GM18499 (cell line): Measurements from ENCODE around the gene CASK.

ENCODE experiments used
- ATAC-seq: cut with Tn5 transposase; IDR thresholded peaks from one replicate; pipeline ENCODE4 v1.9.1; 2021; ENCODE audit warnings: moderate number of reproducible peaks; ENCODE audit not compliant: insufficient read depth, unreplicated experiment

The CASK gene

GRCh38 chrX:41857670-41858069 lies 65.7 kb downstream of the CASK start:
- ATAC-seq: no peak

- ATAC-seq: no peak
Observed at GRCh38 chrX:41846714-41847113, 76.6 kb downstream of the CASK start.

- no peak for ATAC-seq
Observed at GRCh38 chrX:41837270-41837944, 85.9 kb downstream of the CASK start.

GRCh38 chrX:41828826-41829225 lies 94.5 kb downstream of the CASK start:
- no peak for ATAC-seq

GRCh38 chrX:41827886-41828285 lies 95.5 kb downstream of the CASK start:
- no peak for ATAC-seq

- no peak for ATAC-seq
Observed at GRCh38 chrX:41825796-41826195, 97.6 kb downstream of the CASK start.

GRCh38 chrX:41824551-41824950 lies 98.8 kb downstream of the CASK start:
- no peak for ATAC-seq

- no peak for ATAC-seq
Observed at GRCh38 chrX:41823402-41823801, 100.0 kb downstream of the CASK start.

GRCh38 chrX:41822892-41823291 lies 100.5 kb downstream of the CASK start:
- ATAC-seq: no peak

GRCh38 chrX:41808047-41808446 lies 115.3 kb downstream of the CASK start:
- ATAC-seq: no peak

- ATAC-seq: no peak
Observed at GRCh38 chrX:41802958-41803357, 120.4 kb downstream of the CASK start.

- ATAC-seq: no peak
Observed at GRCh38 chrX:41799661-41800060, 123.7 kb downstream of the CASK start.

- no peak for ATAC-seq
Observed at GRCh38 chrX:41796577-41796976, 126.8 kb downstream of the CASK start.

GRCh38 chrX:41796046-41796445 lies 127.3 kb downstream of the CASK start:
- ATAC-seq: no peak

- ATAC-seq: no peak
Observed at GRCh38 chrX:41789374-41789773, 134.0 kb downstream of the CASK start.

GRCh38 chrX:41785685-41786084 lies 137.7 kb downstream of the CASK start:
- ATAC-seq: no peak

- no peak for ATAC-seq
Observed at GRCh38 chrX:41781500-41781899, 141.9 kb downstream of the CASK start.

GRCh38 chrX:41779941-41780340 lies 143.4 kb downstream of the CASK start:
- ATAC-seq: no peak

- ATAC-seq: no peak
Observed at GRCh38 chrX:41779030-41779564, 144.3 kb downstream of the CASK start.

- no peak for ATAC-seq
Observed at GRCh38 chrX:41761702-41762101, 161.7 kb downstream of the CASK start.

- ATAC-seq: no peak
Observed at GRCh38 chrX:41761169-41761568, 162.2 kb downstream of the CASK start.

- no peak for ATAC-seq
Observed at GRCh38 chrX:41759817-41760216, 163.5 kb downstream of the CASK start.
